Activated CD4-positive, alpha-beta T cell treated with anti-CD3 and anti-CD28 coated beads, Interleukin-10, Interleukin-2, amounts not matched to agents 100 ng/mL and 50 ng/mL, durations not matched to agents 16 hours and 8 hours (primary cell): ENCODE measurements around the gene C6orf136.

ENCODE experiments used
- DNase-seq: peaks from one replicate; pipeline ENCODE4 v3.0.0-alpha.2; 2020

Gene C6orf136

GRCh38 chr6:30664994-30665767, 18.2 kb downstream of the C6orf136 start:
- DNase-seq = no peak

- DNase-seq = peak; percentile 23
These were observed 19.4 kb downstream of the C6orf136 start for GRCh38 chr6:30666300-30666699.

GRCh38 chr6:30670760-30671527, 24.0 kb downstream of the C6orf136 start:
- no peak for DNase-seq

- peak; percentile 96 for DNase-seq
These were observed 25.7 kb downstream of the C6orf136 start, which contains the start of gene DHX16 for GRCh38 chr6:30672445-30673253. Gene DHX16, minus strand, starts transcription at chr6:30673006. Its CDS starts 165 bp downstream, at chr6:30672841.

GRCh38 chr6:30676660-30677285, 29.8 kb downstream of the C6orf136 start:
- DNase-seq = no peak

- peak; percentile 95 for DNase-seq
These were observed 32.2 kb downstream of the C6orf136 start for GRCh38 chr6:30678964-30679726.

GRCh38 chr6:30679765-30680535, 33.0 kb downstream of the C6orf136 start:
- DNase-seq = no peak

- no peak for DNase-seq
These were observed 34.8 kb downstream of the C6orf136 start for GRCh38 chr6:30681766-30682142.

GRCh38 chr6:30682143-30683117, 35.5 kb downstream of the C6orf136 start:
- DNase-seq = peak; percentile 96

- DNase-seq = peak; percentile 23
These were observed 36.4 kb downstream of the C6orf136 start for GRCh38 chr6:30683183-30683979.

GRCh38 chr6:30683980-30684338, 37.0 kb downstream of the C6orf136 start:
- DNase-seq = no peak

GRCh38 chr6:30684386-30685156, 37.6 kb downstream of the C6orf136 start:
- peak; percentile 83 for DNase-seq

GRCh38 chr6:30685157-30686008, 38.5 kb downstream of the C6orf136 start:
- peak; percentile 51 for DNase-seq

GRCh38 chr6:30686009-30686907, 39.3 kb downstream of the C6orf136 start, which contains the start of gene PPP1R18:
Gene PPP1R18, minus strand, starts transcription at chr6:30686645. Its CDS starts 627 bp downstream, at chr6:30686018.
- peak; percentile 83 for DNase-seq

GRCh38 chr6:30686908-30687658, 40.1 kb downstream of the C6orf136 start:
- peak; percentile 90 for DNase-seq
